ENCODE data around the gene CNN3. TPM values are rescaled to one million over a fixed set of nuclear protein-coding genes. Genes with fewer than 3 reads are reported as not detected.

The CNN3 gene
- total and polyA plus RNA-seq, 2 of the 4 experiments (the other 2 are of a cell fraction) = 249 to 552 TPM

GRCh38 chr1:94971491-94971924, 44.6 kb upstream of the CNN3 start:
- Histone ChIP-seq H3K56ac (ENCODE audit: extremely low read depth, insufficient read depth, low read length) (peak overlapping the region; percentile 46; the same call in 1 of the 2 replicates), H2AFZ (replicated peaks; ENCODE audit: low read length, poor library complexity) (peak overlapping the region; percentile 49), H4K5ac (ENCODE audit: low read depth, low read length) (peak overlapping the region; percentile 47; the same call in 1 of the 2 replicates), H4K91ac (ENCODE audit: insufficient read depth, low read depth, low read length) (peak overlapping the region; percentile 73), H2BK15ac (ENCODE audit: low read depth, low read length) (peak overlapping the region; percentile 75; the same call in 2 of the 3 replicates), H3K4me1 (ENCODE audit: control insufficient read depth, insufficient read depth, low read length) (peaks cover 14% of the 10 kb centered on the region), H2BK5ac (ENCODE audit: low read depth, low read length, poor library complexity, severe bottlenecking) (peak overlapping the region; percentile 73), H3K4me2 (ENCODE audit: low read depth, low read length) (peak overlapping the region; percentile 51), H3K27ac (ENCODE audit: insufficient read depth, low read length) (peak overlapping the region; percentile 54), H3K9ac (ENCODE audit: low read depth, low read length) (no peak overlapping the region), H3K18ac (ENCODE audit: low read depth, low read length) (peak overlapping the region; percentile 54; the same call in 1 of the 2 replicates), H4K8ac (ENCODE audit: low read depth in 2 of 2, low read length in 2 of 2) (peak overlapping the region; percentile 36 to 85), H2AK9ac (replicated peaks; ENCODE audit: low read depth, low read length, poor library complexity) (peak overlapping the region; percentile 67), H3K23ac (ENCODE audit: low read depth, low read length) (peak overlapping the region; percentile 37; the same call in 1 of the 2 replicates), H3K9me1 (ENCODE audit: insufficient read depth, low read length) (0 out of 2 replicates have a peak, but pooled peaks cover 2% of the 10 kb centered on the region), H3K79me1 (ENCODE audit: low read depth in 1 of 2, low read length in 2 of 2) (no peaks in the 10 kb centered on the region; a peak in 1 of 4 replicates), H3K9me3 (ENCODE audit: control insufficient read depth, insufficient read depth, low read length) (no peaks in the 10 kb centered on the region), H3K4me3 (ENCODE audit: insufficient read depth, low read depth, low read length) (no peak overlapping the region), H3K4ac (ENCODE audit: low read depth, low read length) (peak overlapping the region; percentile 93), H3K36me3 (ENCODE audit: control insufficient read depth, insufficient read depth, low read length) (no peaks in the 10 kb centered on the region), H4K20me1 (ENCODE audit: insufficient read depth, low read length) (no peaks in the 10 kb centered on the region), H3K27me3 (ENCODE audit: control insufficient read depth, insufficient read depth, low read length) (no peaks in the 10 kb centered on the region), H2BK20ac (ENCODE audit: low read depth, low read length) (peak overlapping the region; percentile 90), H2AK5ac (ENCODE audit: low read depth, low read length) (peak overlapping the region; percentile 89; the same call in 1 of the 2 replicates), H2BK120ac (ENCODE audit: low read depth, low read length) (peak overlapping the region; percentile 91), H3K14ac (replicated peaks; ENCODE audit: low read depth, low read length) (peak overlapping the region; percentile 87)
- dilution Hi-C loops (cut with HindIII; ENCODE audit: low sequenced_read_pairs, unreplicated experiment) (no loop called here), intact Hi-C loops (cut with micrococcal nuclease) (loop anchor here (5.0 kb wide), 1 partner anchor 41 kb away; no protein-coding TSS in a partner anchor), in situ Hi-C loops (cut with MboI; ENCODE audit: low sequenced_read_pairs) (no loop called here)
- POLR2A ChIA-PET (ENCODE audit: unreplicated experiment) = interaction anchor here (0.5 kb wide), 1 partner anchor 168 kb away, joined by 7 read pairs; no protein-coding TSS in a partner anchor
- BruUV-seq (replicated peaks) = no TSS peak
- no CpG with 5 or more reads among the region's 6 CpGs for whole genome bisulfite sequencing, 2 experiments (ENCODE audit: extremely low coverage in 2 of 2, insufficient read length in 1 of 2)
- CTCF ChIA-PET = no interaction called here
- ATAC-seq (ENCODE audit: low read depth) (peak; percentile 64), DNase-seq (peak; percentile 85)
- TF ChIP-seq POLR2A (IDR thresholded peaks at IDR 0.05; ENCODE audit: low read depth, low read length) (no peak), CEBPB (IDR thresholded peaks at IDR 0.05; ENCODE audit: low read depth, low read length) (no peak), SMC3 (IDR thresholded peaks at IDR 0.05; ENCODE audit: low read depth, low read length) (no peak), MAZ (IDR thresholded peaks at IDR 0.05; ENCODE audit: borderline replicate concordance, low read depth, low read length) (no peak), FOS (IDR thresholded peaks at IDR 0.05; ENCODE audit: low read depth, low read length) (peak; percentile 38; the same call in 1 of the 2 replicates), RCOR1 (IDR thresholded peaks at IDR 0.05; ENCODE audit: insufficient replicate concordance, low read length) (no peak)

All from IMR-90 (cell line).